ENCODE data around the gene MIPOL1. TPM values are rescaled to one million over a fixed set of nuclear protein-coding genes. Genes with fewer than 3 reads are reported as not detected.

Gene MIPOL1
- total RNA-seq, 1 donor from 2014 or later: 11.3 TPM

- DNase-seq (ENCODE audit: low read depth): no peak
Observed at GRCh38 chr14:37583358-37584210, 385.8 kb downstream of the MIPOL1 start.

- no peak for DNase-seq (ENCODE audit: low read depth)
Observed at GRCh38 chr14:37584211-37585100, 386.7 kb downstream of the MIPOL1 start.

- no peak for DNase-seq (ENCODE audit: low read depth)
Observed at GRCh38 chr14:37585101-37585511, 387.4 kb downstream of the MIPOL1 start.

- no peak for DNase-seq (ENCODE audit: low read depth)
Observed at GRCh38 chr14:37585971-37586796, 388.4 kb downstream of the MIPOL1 start.

GRCh38 chr14:37586797-37587130, 389.0 kb downstream of the MIPOL1 start:
- no peak for DNase-seq (ENCODE audit: low read depth)

GRCh38 chr14:37587131-37587803, 389.5 kb downstream of the MIPOL1 start:
- no peak for DNase-seq (ENCODE audit: low read depth)

GRCh38 chr14:37587881-37588666, 390.3 kb downstream of the MIPOL1 start:
- no peak for DNase-seq (ENCODE audit: low read depth)

GRCh38 chr14:37588667-37588955, 390.9 kb downstream of the MIPOL1 start:
- no peak for DNase-seq (ENCODE audit: low read depth)

GRCh38 chr14:37588956-37589714, 391.4 kb downstream of the MIPOL1 start:
- no peak for DNase-seq (ENCODE audit: low read depth)

GRCh38 chr14:37589715-37590427, 392.1 kb downstream of the MIPOL1 start:
- DNase-seq (ENCODE audit: low read depth): no peak

GRCh38 chr14:37590428-37591139, 392.8 kb downstream of the MIPOL1 start:
- DNase-seq (ENCODE audit: low read depth): no peak

GRCh38 chr14:37591311-37591940, 393.7 kb downstream of the MIPOL1 start:
- no peak for DNase-seq (ENCODE audit: low read depth)

GRCh38 chr14:37591941-37592481, 394.3 kb downstream of the MIPOL1 start:
- no peak for DNase-seq (ENCODE audit: low read depth)

GRCh38 chr14:37592482-37593408, 395.0 kb downstream of the MIPOL1 start:
- no peak for DNase-seq (ENCODE audit: low read depth)

- DNase-seq (ENCODE audit: low read depth): no peak
Observed at GRCh38 chr14:37593511-37594237, 395.9 kb downstream of the MIPOL1 start.
